HepG2 (cell line): ENCODE results near the gene DSTN. TPM values are rescaled to one million over a fixed set of nuclear protein-coding genes. Genes with fewer than 3 reads are reported as not detected.

Source experiments
- ATAC-seq: fragments of 200-7000 bp; cut with Tn5 transposase; 3 replicates; pipeline ENCODE4 v1.9.1; 2020; ENCODE audit warnings: mild to moderate bottlenecking, moderate library complexity
- BruUV-seq: library from RNA; stranded (reverse); fragments of 400-500 nt; replicated peaks from 2 replicates; lab custom pipeline; 2021; lab: Mats Ljungman, UMichigan
- CTCF ChIA-PET: fragments of 300-600 bp; formaldehyde crosslinking; extraction: SDS; loops from one replicate; lab custom pipeline; 2021; ENCODE audit warnings: low total read pairs, inconsistent platforms, low intra/inter-chr PET ratio; lab: Yijun Ruan, JAX
- POLR2A ChIA-PET: fragments of 350-600 bp; sonication (Branson Sonifier 250); formaldehyde crosslinking; loops from one replicate; lab custom pipeline; 2020; ENCODE audit warnings: antibody characterized with exemption, inconsistent platforms; lab: Yijun Ruan, JAX
- DNase-seq: peaks from one replicate; pipeline ENCODE4 v3.0.0-alpha.2; 2015; ENCODE audit warnings: low spot score
- FAIRE-seq: peaks from 3 replicates; lab custom pipeline; 2011; peaks lifted over from hg19 to GRCh38; lab: Jason Lieb, UNC
- H2AFZ ChIP-seq: one replicate; pipeline ENCODE4 v1.6.1; 2011; ENCODE audit warnings: low read length, inconsistent platforms
- H3K27ac ChIP-seq: fragments of 300-600 bp; 3 replicates; pipeline ENCODE4 v1.8.0; 2011; ENCODE audit warnings: mixed run types, mild to moderate bottlenecking, mixed read lengths, low read length, inconsistent platforms; ENCODE audit not compliant: insufficient read depth; ENCODE audit errors: extremely low read length
- H3K27me3 ChIP-seq, 2 experiments: fragments of 200-600 bp in 1 of 2; 2 replicates in 1 of 2; 3 replicates in 1 of 2; pipeline versions ENCODE4 v1.6.0 to v1.8.0; 2011; ENCODE audit warnings: low read length in 2 of 2, mild to moderate bottlenecking in 2 of 2, moderate library complexity in 2 of 2, inconsistent platforms in 1 of 2; ENCODE audit not compliant: insufficient read depth in 2 of 2, control insufficient read depth in 1 of 2
- H3K36me3 ChIP-seq, 2 experiments: fragments of 200-600 bp in 1 of 2; replicated peaks in 1 of 2; 2 replicates in 1 of 2; 3 replicates in 1 of 2; pipeline versions ENCODE4 v1.5.1 to v1.8.0; 2011; ENCODE audit warnings: low read length in 2 of 2, inconsistent platforms in 1 of 2; ENCODE audit not compliant: insufficient read depth in 2 of 2, control insufficient read depth in 1 of 2
- H3K4me1 ChIP-seq: 2 replicates; pipeline ENCODE4 v1.5.1; 2012; ENCODE audit warnings: low read length, inconsistent platforms; ENCODE audit not compliant: insufficient read depth
- H3K4me2 ChIP-seq: 2 replicates; pipeline ENCODE4 v1.6.0; 2011; ENCODE audit warnings: low read depth, low read length, inconsistent platforms
- H3K4me3 ChIP-seq, 3 experiments: fragments of 200-600 bp in 1 of 3; sonication (generic), shearing (Covaris generic) in 1 of 3; replicated peaks in 1 of 3; 2 replicates each; pipeline ENCODE4 v1.5.1; 2011 to 2016; ENCODE audit warnings: low read length in 3 of 3, inconsistent platforms in 2 of 3, low read depth in 2 of 3, mild to moderate bottlenecking in 2 of 3, control low read depth in 1 of 3, mixed read lengths in 1 of 3; ENCODE audit not compliant: insufficient read depth in 1 of 3
- H3K79me2 ChIP-seq: one replicate; pipeline ENCODE4 v1.6.1; 2011; ENCODE audit warnings: low read length, inconsistent platforms; ENCODE audit not compliant: insufficient read depth
- H3K9ac ChIP-seq: 2 replicates; pipeline ENCODE4 v1.6.0; 2011; ENCODE audit warnings: mild to moderate bottlenecking, low read depth, low read length, inconsistent platforms; ENCODE audit not compliant: insufficient read depth
- H3K9me3 ChIP-seq: 2 replicates; pipeline ENCODE4 v1.5.1; 2012; ENCODE audit warnings: mild to moderate bottlenecking, low read length
- H4K20me1 ChIP-seq: 2 replicates; pipeline ENCODE4 v1.6.0; 2011; ENCODE audit warnings: inconsistent platforms, mild to moderate bottlenecking, low read length, moderate library complexity; ENCODE audit not compliant: insufficient read depth
- AGO2 ChIP-seq: fragments of 200-400 bp; formaldehyde crosslinking; optimal IDR thresholded peaks from 2 replicates; pipeline ENCODE3; 2017; ENCODE audit warnings: mild to moderate bottlenecking, low read depth, low read length, moderate library complexity
- FOXO4 ChIP-seq: sonication (generic); formaldehyde crosslinking; conservative IDR thresholded peaks from 2 replicates; pipeline ENCODE4 v1.8.1; 2023; ENCODE audit warnings: missing genetic modification reagents
- MED8 ChIP-seq: sonication (generic); formaldehyde crosslinking; IDR thresholded peaks from 2 replicates; pipeline ENCODE4 v1.8.1; 2023; ENCODE audit warnings: mild to moderate bottlenecking, missing genetic modification reagents; ENCODE audit not compliant: insufficient replicate concordance
- NCOA1 ChIP-seq: sonication (generic); formaldehyde crosslinking; IDR thresholded peaks from 2 replicates; pipeline ENCODE4 v1.9.0; 2021; ENCODE audit warnings: missing genetic modification reagents
- RBM22 ChIP-seq: fragments of 200-400 bp; formaldehyde crosslinking; optimal IDR thresholded peaks from 2 replicates; pipeline ENCODE3; 2017; ENCODE audit warnings: mild to moderate bottlenecking, low read length, moderate library complexity
- RXRB ChIP-seq: IDR thresholded peaks from 2 replicates; pipeline ENCODE4 v1.6.1; 2016; ENCODE audit warnings: borderline replicate concordance, missing genetic modification reagents, missing compliant biosample characterization
- SNAPC4 ChIP-seq: sonication (generic); formaldehyde crosslinking; IDR thresholded peaks from 2 replicates; pipeline ENCODE4 v1.4.0; 2020; ENCODE audit warnings: mild to moderate bottlenecking, missing genetic modification reagents
- SP140L ChIP-seq: sonication (generic); formaldehyde crosslinking; IDR thresholded peaks from 2 replicates; pipeline ENCODE4 v1.4.0; 2020; ENCODE audit warnings: missing genetic modification reagents, borderline replicate concordance
- TFDP1 ChIP-seq: IDR thresholded peaks from 2 replicates; pipeline ENCODE4 v1.6.1; 2016; ENCODE audit warnings: missing compliant biosample characterization, missing genetic modification reagents, borderline replicate concordance
- ZFP36L1 ChIP-seq: sonication (generic); formaldehyde crosslinking; IDR thresholded peaks from 2 replicates; pipeline ENCODE4 v1.8.0; 2022; ENCODE audit warnings: mild to moderate bottlenecking, missing genetic modification reagents, moderate library complexity
- ZNF121 ChIP-seq: sonication (generic); formaldehyde crosslinking; IDR thresholded peaks from 2 replicates; pipeline ENCODE4 v1.5.0; 2020; ENCODE audit warnings: mild to moderate bottlenecking, missing genetic modification reagents
- ZNF430 ChIP-seq: sonication (generic); formaldehyde crosslinking; IDR thresholded peaks from 2 replicates; pipeline ENCODE4 v1.9.0; 2021; ENCODE audit warnings: mild to moderate bottlenecking, missing genetic modification reagents
- WGBS: methylation state at CpG from one replicate; pipeline ENCODE4 v1.1.6; 2017; ENCODE audit warnings: low lambda C conversion rate; 5-methylcytosine and 5-hydroxymethylcytosine counted together
- in situ Hi-C: cut with HindIII; loops from 2 replicates; pipeline ENCODE4 v1.10.0; 2017; ENCODE audit warnings: low pct_unique_long_range_greater_than_20kb; ENCODE audit not compliant: extremely low pct_ligation_motif_present
- intact Hi-C: fragments of 100-400 bp; cut with micrococcal nuclease; formaldehyde crosslinking; loops from one replicate; pipeline ENCODE4 v1.10.0; 2022; ENCODE audit not compliant: unreplicated experiment
- polyA plus RNA-seq, 8 experiments: library from polyadenylated mRNA; depleted of rRNA in 3 of 8; stranded (reverse) in 7 of 8; unstranded in 1 of 8; fragments of >200 nt; fragmentation: Illumina TruSeq in 4 of 8; extraction: Trizol in 4 of 8; gene quantifications; 2 replicates each; pipeline versions ENCODE4 v1.2.1 to v1.2.3, GENCODE V29; 2011 to 2016; ENCODE audit warnings: low read depth in 4 of 8, missing spikeins in 1 of 8, mixed read lengths in 1 of 8; ENCODE audit not compliant: insufficient read depth in 1 of 8
- total RNA-seq, 5 experiments: library from RNA; depleted of rRNA; stranded (reverse); fragments of >200 nt; fragmentation: Illumina TruSeq; extraction: Trizol; gene quantifications; 2 replicates each; pipeline ENCODE4 v1.2.3, GENCODE V29; 2016; ENCODE audit warnings: low read depth in 1 of 5

The DSTN gene
- total and polyA plus RNA-seq, 2 of the 13 experiments (the other 11 are each of a cell fraction or from before 2014, with no cell fraction given), result 27.6 to 106 TPM

DNA sequence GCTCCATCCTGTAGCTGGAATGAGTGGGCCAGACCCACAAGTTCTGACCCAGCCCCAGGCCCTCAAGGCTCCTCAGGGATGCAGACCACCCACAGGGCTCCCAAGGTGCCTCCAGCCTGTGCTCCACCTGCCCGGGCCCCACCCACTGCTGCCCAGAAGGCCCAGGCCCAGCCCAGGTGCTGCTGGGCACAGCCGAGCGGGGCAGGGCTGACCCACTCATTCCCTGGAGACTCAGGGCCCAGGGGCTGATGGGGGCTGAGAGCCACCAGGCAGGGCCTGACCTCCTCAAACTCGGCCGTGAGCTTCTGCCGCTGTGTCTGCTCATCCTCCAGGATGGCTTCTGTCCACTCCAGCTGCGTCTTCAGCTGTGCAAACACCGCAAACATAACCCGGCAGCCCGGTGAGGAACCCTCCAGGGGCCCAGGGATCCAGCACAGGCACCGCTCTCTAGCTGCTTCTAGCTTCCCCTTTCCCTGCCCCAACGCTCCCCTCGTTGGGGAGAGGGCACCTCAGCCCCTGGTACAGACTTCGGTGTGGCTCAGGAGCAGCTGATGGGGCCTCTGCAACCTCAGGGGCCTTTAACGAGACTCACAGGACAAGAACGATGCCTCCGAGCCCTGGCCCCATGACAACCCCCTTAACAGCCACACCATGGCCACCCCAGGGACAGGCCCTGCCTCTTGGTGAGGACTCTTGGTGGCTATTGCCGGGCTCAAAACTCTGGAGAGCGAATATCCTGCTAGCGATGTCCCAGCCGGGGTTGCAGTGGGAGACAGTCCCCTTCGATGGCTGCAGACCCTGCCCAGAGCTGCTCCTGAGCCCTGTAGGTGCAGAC, 46.0 kb downstream of the DSTN start (continued):
- TF ChIP-seq SP140L, result no peak

DNA sequence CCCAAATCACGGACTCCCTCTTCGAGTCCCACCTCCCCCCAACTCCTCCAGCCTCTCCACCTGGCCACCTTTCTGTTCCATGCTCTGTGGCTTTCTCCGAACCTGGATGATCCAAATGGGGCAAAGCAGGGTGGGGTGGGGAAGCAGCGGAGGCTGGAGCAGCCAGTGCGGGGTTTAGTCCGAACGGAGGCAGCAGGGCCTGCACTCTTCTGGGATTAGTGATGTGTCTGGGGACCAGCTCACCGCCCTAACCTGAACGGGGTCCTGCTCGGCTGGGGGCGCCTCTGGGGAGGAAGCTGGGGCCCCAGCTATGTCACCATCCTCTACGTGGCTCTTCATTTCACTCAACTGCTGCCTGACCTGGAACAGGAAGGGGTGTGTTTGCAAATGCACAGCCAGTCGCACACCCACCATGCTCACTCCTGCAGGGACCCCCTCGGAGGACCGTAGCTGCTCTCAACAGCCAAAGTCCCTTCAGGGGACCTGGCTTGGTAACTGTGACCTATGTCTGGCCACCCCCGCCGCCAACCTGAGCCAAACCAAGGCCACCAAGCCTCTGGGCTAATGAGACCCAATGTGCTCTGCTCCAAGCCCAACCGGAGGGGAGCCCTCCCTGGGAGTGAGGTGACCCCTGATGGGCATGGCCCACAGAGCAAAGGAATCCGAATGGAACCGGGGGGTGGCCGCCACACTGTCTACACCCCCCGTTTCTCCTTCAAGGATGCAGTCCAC, 46.8 kb downstream of the DSTN start:
- Histone ChIP-seq H3K4me2 (no peak overlapping the region), H3K9ac (no peak overlapping the region), H3K36me3 (peaks cover 65 to 77% of the 10 kb centered on the region in 2 experiments), H3K4me3 (no peak overlapping the region), H3K27me3 (no peaks in the 10 kb centered on the region), H3K27ac (no peak overlapping the region), H3K9me3 (no peaks in the 10 kb centered on the region), H3K79me2 (no peaks in the 10 kb centered on the region), H2AFZ (no peak overlapping the region), H3K4me1 (peaks cover 20% of the 10 kb centered on the region), H4K20me1 (peaks cover 28% of the 10 kb centered on the region; the same call in 1 of the 2 replicates)
- no peak for DNase-seq
- ChIA-PET POLR2A (no interaction called here), CTCF (interaction anchor here (1.5 to 3.3 kb wide), 2 partner anchors 80 to 112 kb away, joined by 6 to 47 read pairs; no protein-coding TSS in a partner anchor)
- in situ Hi-C loops, result no loop called here
- no peak for ATAC-seq
- BruUV-seq, result no TSS peak
- WGBS, result 92% methylated on average over 21 of the region's 22 CpGs
- intact Hi-C loops, result loop anchor here (1.0 kb wide), 2 partner anchors 79 to 111 kb away; no protein-coding TSS in a partner anchor
- no peak for FAIRE-seq
- TF ChIP-seq FOXO4, result 0 out of 2 replicates have a peak, but pooled peaks have one; percentile 46
- TF ChIP-seq MED8 (CRISPR knock-in tag), result peak; percentile 11
- TF ChIP-seq RBM22, result peak; percentile 6
- TF ChIP-seq ZNF430 (CRISPR knock-in tag), result no peak
- no peak for TF ChIP-seq ZNF121 (CRISPR knock-in tag)
- no peak for TF ChIP-seq ZFP36L1 (CRISPR knock-in tag)
- peak; percentile 16 for TF ChIP-seq AGO2
- no peak for TF ChIP-seq RXRB
- no peak for TF ChIP-seq SNAPC4 (CRISPR knock-in tag)
- TF ChIP-seq NCOA1 (CRISPR knock-in tag), result 0 out of 2 replicates have a peak, but pooled peaks have one; percentile 60
- TF ChIP-seq TFDP1 (CRISPR knock-in tag), result no peak
